HepG2 (cell line): ENCODE measurements around the gene RPTOR. TPM values are rescaled to one million over a fixed set of nuclear protein-coding genes. Genes with fewer than 3 reads are reported as not detected.

Source experiments
- ATAC-seq: fragments of 200-7000 bp; cut with Tn5 transposase; 3 replicates; pipeline ENCODE4 v1.9.1; 2020; ENCODE audit warnings: mild to moderate bottlenecking, moderate library complexity
- BruUV-seq: library from RNA; stranded (reverse); fragments of 400-500 nt; replicated peaks from 2 replicates; lab custom pipeline; 2021; lab: Mats Ljungman, UMichigan
- CTCF ChIA-PET: fragments of 300-600 bp; formaldehyde crosslinking; extraction: SDS; loops from one replicate; lab custom pipeline; 2021; ENCODE audit warnings: low total read pairs, inconsistent platforms, low intra/inter-chr PET ratio; lab: Yijun Ruan, JAX
- POLR2A ChIA-PET: fragments of 350-600 bp; sonication (Branson Sonifier 250); formaldehyde crosslinking; loops from one replicate; lab custom pipeline; 2020; ENCODE audit warnings: antibody characterized with exemption, inconsistent platforms; lab: Yijun Ruan, JAX
- DNase-seq: peaks from one replicate; pipeline ENCODE4 v3.0.0-alpha.2; 2015; ENCODE audit warnings: low spot score
- FAIRE-seq: peaks from 3 replicates; lab custom pipeline; 2011; peaks lifted over from hg19 to GRCh38; lab: Jason Lieb, UNC
- H2AFZ ChIP-seq: one replicate; pipeline ENCODE4 v1.6.1; 2011; ENCODE audit warnings: low read length, inconsistent platforms
- H3K27ac ChIP-seq: fragments of 300-600 bp; 3 replicates; pipeline ENCODE4 v1.8.0; 2011; ENCODE audit warnings: mixed run types, mild to moderate bottlenecking, mixed read lengths, low read length, inconsistent platforms; ENCODE audit not compliant: insufficient read depth; ENCODE audit errors: extremely low read length
- H3K27me3 ChIP-seq, 2 experiments: fragments of 200-600 bp in 1 of 2; 2 replicates in 1 of 2; 3 replicates in 1 of 2; pipeline versions ENCODE4 v1.6.0 to v1.8.0; 2011; ENCODE audit warnings: low read length in 2 of 2, mild to moderate bottlenecking in 2 of 2, moderate library complexity in 2 of 2, inconsistent platforms in 1 of 2; ENCODE audit not compliant: insufficient read depth in 2 of 2, control insufficient read depth in 1 of 2
- H3K36me3 ChIP-seq, 2 experiments: fragments of 200-600 bp in 1 of 2; replicated peaks in 1 of 2; 2 replicates in 1 of 2; 3 replicates in 1 of 2; pipeline versions ENCODE4 v1.5.1 to v1.8.0; 2011; ENCODE audit warnings: low read length in 2 of 2, inconsistent platforms in 1 of 2; ENCODE audit not compliant: insufficient read depth in 2 of 2, control insufficient read depth in 1 of 2
- H3K4me1 ChIP-seq: 2 replicates; pipeline ENCODE4 v1.5.1; 2012; ENCODE audit warnings: low read length, inconsistent platforms; ENCODE audit not compliant: insufficient read depth
- H3K4me2 ChIP-seq: 2 replicates; pipeline ENCODE4 v1.6.0; 2011; ENCODE audit warnings: low read depth, low read length, inconsistent platforms
- H3K4me3 ChIP-seq, 3 experiments: fragments of 200-600 bp in 1 of 3; sonication (generic), shearing (Covaris generic) in 1 of 3; replicated peaks in 1 of 3; 2 replicates each; pipeline ENCODE4 v1.5.1; 2011 to 2016; ENCODE audit warnings: low read length in 3 of 3, inconsistent platforms in 2 of 3, low read depth in 2 of 3, mild to moderate bottlenecking in 2 of 3, control low read depth in 1 of 3, mixed read lengths in 1 of 3; ENCODE audit not compliant: insufficient read depth in 1 of 3
- H3K79me2 ChIP-seq: one replicate; pipeline ENCODE4 v1.6.1; 2011; ENCODE audit warnings: low read length, inconsistent platforms; ENCODE audit not compliant: insufficient read depth
- H3K9ac ChIP-seq: 2 replicates; pipeline ENCODE4 v1.6.0; 2011; ENCODE audit warnings: mild to moderate bottlenecking, low read depth, low read length, inconsistent platforms; ENCODE audit not compliant: insufficient read depth
- H3K9me3 ChIP-seq: 2 replicates; pipeline ENCODE4 v1.5.1; 2012; ENCODE audit warnings: mild to moderate bottlenecking, low read length
- H4K20me1 ChIP-seq: 2 replicates; pipeline ENCODE4 v1.6.0; 2011; ENCODE audit warnings: inconsistent platforms, mild to moderate bottlenecking, low read length, moderate library complexity; ENCODE audit not compliant: insufficient read depth
- CAMTA2 ChIP-seq: sonication (generic); formaldehyde crosslinking; IDR thresholded peaks from 2 replicates; pipeline ENCODE4 v1.4.0; 2020; ENCODE audit warnings: mild to moderate bottlenecking, missing genetic modification reagents, borderline replicate concordance
- DNMT3B ChIP-seq: conservative IDR thresholded peaks from 2 replicates; pipeline ENCODE4 v1.6.1; 2016; ENCODE audit warnings: missing biosample characterization, control low read depth
- FOXA1 ChIP-seq, 2 experiments: fragments of 450-650 bp in 1 of 2; sonication (generic) in 1 of 2; formaldehyde crosslinking in 1 of 2; IDR thresholded peaks; 2 replicates each; pipeline versions ENCODE4 v1.4.0 to v1.6.1; 2016 to 2020; ENCODE audit warnings: missing genetic modification reagents in 1 of 2
- FOXM1 ChIP-seq: sonication (generic); formaldehyde crosslinking; IDR thresholded peaks from 2 replicates; pipeline ENCODE4 v1.5.0; 2020; ENCODE audit warnings: missing genetic modification reagents
- HOXA5 ChIP-seq: sonication (generic); formaldehyde crosslinking; IDR thresholded peaks from 2 replicates; pipeline ENCODE4 v1.4.0; 2020; ENCODE audit warnings: missing genetic modification reagents
- MIER2 ChIP-seq: IDR thresholded peaks from 2 replicates; pipeline ENCODE4 v1.6.1; 2016; ENCODE audit warnings: missing biosample characterization, missing genetic modification reagents
- MNT ChIP-seq: fragments of 450-650 bp; IDR thresholded peaks from 2 replicates; pipeline ENCODE4 v1.6.1; 2016
- YEATS4 ChIP-seq: sonication (generic); formaldehyde crosslinking; IDR thresholded peaks from 2 replicates; pipeline ENCODE4 v1.4.0; 2020; ENCODE audit warnings: missing genetic modification reagents, borderline replicate concordance
- ZNF317 ChIP-seq: sonication (generic); formaldehyde crosslinking; IDR thresholded peaks from 2 replicates; pipeline ENCODE4 v1.5.0; 2020; ENCODE audit warnings: mild to moderate bottlenecking, missing genetic modification reagents
- ZNF512 ChIP-seq: sonication (generic); formaldehyde crosslinking; IDR thresholded peaks from 2 replicates; pipeline ENCODE4 v1.4.0; 2020; ENCODE audit warnings: mild to moderate bottlenecking, missing genetic modification reagents
- ZNF562 ChIP-seq: sonication (generic); formaldehyde crosslinking; IDR thresholded peaks from 2 replicates; pipeline ENCODE4 v1.8.0; 2022; ENCODE audit warnings: missing genetic modification reagents, borderline replicate concordance
- ZNF768 ChIP-seq: sonication (generic); formaldehyde crosslinking; IDR thresholded peaks from 2 replicates; pipeline ENCODE4 v1.4.0; 2020; ENCODE audit warnings: missing genetic modification reagents
- ZNF841 ChIP-seq: sonication (generic); formaldehyde crosslinking; IDR thresholded peaks from 2 replicates; pipeline ENCODE4 v1.8.1; 2023; ENCODE audit warnings: missing genetic modification reagents, borderline replicate concordance
- ZSCAN5A ChIP-seq: sonication (generic); formaldehyde crosslinking; IDR thresholded peaks from 2 replicates; pipeline ENCODE4 v1.8.0; 2022; ENCODE audit warnings: mild to moderate bottlenecking, missing genetic modification reagents, borderline replicate concordance
- whole genome bisulfite sequencing: methylation state at CpG from one replicate; pipeline ENCODE4 v1.1.6; 2017; ENCODE audit warnings: low lambda C conversion rate; 5-methylcytosine and 5-hydroxymethylcytosine counted together
- in situ Hi-C: cut with HindIII; loops from 2 replicates; pipeline ENCODE4 v1.10.0; 2017; ENCODE audit warnings: low pct_unique_long_range_greater_than_20kb; ENCODE audit not compliant: extremely low pct_ligation_motif_present
- intact Hi-C: fragments of 100-400 bp; cut with micrococcal nuclease; formaldehyde crosslinking; loops from one replicate; pipeline ENCODE4 v1.10.0; 2022; ENCODE audit not compliant: unreplicated experiment
- polyA plus RNA-seq, 8 experiments: library from polyadenylated mRNA; depleted of rRNA in 3 of 8; stranded (reverse) in 7 of 8; unstranded in 1 of 8; fragments of >200 nt; fragmentation: Illumina TruSeq in 4 of 8; extraction: Trizol in 4 of 8; gene quantifications; 2 replicates each; pipeline versions ENCODE4 v1.2.1 to v1.2.3, GENCODE V29; 2011 to 2016; ENCODE audit warnings: low read depth in 4 of 8, missing spikeins in 1 of 8, mixed read lengths in 1 of 8; ENCODE audit not compliant: insufficient read depth in 1 of 8
- total RNA-seq, 5 experiments: library from RNA; depleted of rRNA; stranded (reverse); fragments of >200 nt; fragmentation: Illumina TruSeq; extraction: Trizol; gene quantifications; 2 replicates each; pipeline ENCODE4 v1.2.3, GENCODE V29; 2016; ENCODE audit warnings: low read depth in 1 of 5

The RPTOR gene
- total and polyA plus RNA-seq, 2 of the 13 experiments (the other 11 are each of a cell fraction or from before 2014, with no cell fraction given): 6.6 to 25.3 TPM

GRCh38 chr17:80758481-80759376, 214.1 kb downstream of the RPTOR start:
- no peaks in the 10 kb centered on the region for H3K27me3 ChIP-seq
- no peak overlapping the region for H3K4me3 ChIP-seq
- no peak overlapping the region for H3K9ac ChIP-seq
- no TSS peak for BruUV-seq
- ATAC-seq (no peak), FAIRE-seq (no peak), DNase-seq (no peak)
- WGBS: 95% methylated on average over 18 of the region's 18 CpGs
- ChIA-PET POLR2A (no interaction called here), CTCF (no interaction called here)
- H3K79me2 ChIP-seq: no peaks in the 10 kb centered on the region
- no peaks in the 10 kb centered on the region for H4K20me1 ChIP-seq
- peaks cover 9% of the 10 kb centered on the region for H3K4me1 ChIP-seq
- in situ Hi-C loops: no loop called here
- TF ChIP-seq YEATS4 (CRISPR knock-in tag): no peak
- no peak for TF ChIP-seq DNMT3B (CRISPR knock-in tag)
- no peak for TF ChIP-seq ZNF768
- TF ChIP-seq FOXM1 (CRISPR knock-in tag): no peak
- no peak for TF ChIP-seq HOXA5
- TF ChIP-seq CAMTA2 (CRISPR knock-in tag): no peak
- no peak for TF ChIP-seq ZNF562 (CRISPR knock-in tag)
- no peak for TF ChIP-seq ZNF841
- H3K27ac ChIP-seq: peak overlapping the region; percentile 29
- intact Hi-C loops: no loop called here
- no peaks in the 10 kb centered on the region for H3K9me3 ChIP-seq
- H3K36me3 ChIP-seq: peaks cover 21 to 66% of the 10 kb centered on the region in 2 experiments
- H3K4me2 ChIP-seq: no peak overlapping the region
- no peak overlapping the region for H2AFZ ChIP-seq

- Histone ChIP-seq H3K4me3 (no peak overlapping the region), H3K9me3 (no peaks in the 10 kb centered on the region), H3K4me1 (peaks cover 9% of the 10 kb centered on the region), H3K27ac (peak overlapping the region; percentile 29), H4K20me1 (no peaks in the 10 kb centered on the region), H3K79me2 (no peaks in the 10 kb centered on the region), H3K4me2 (no peak overlapping the region), H3K9ac (no peak overlapping the region), H2AFZ (no peak overlapping the region), H3K27me3 (no peaks in the 10 kb centered on the region), H3K36me3 (peaks cover 16 to 60% of the 10 kb centered on the region in 2 experiments)
- POLR2A ChIA-PET: no interaction called here
- intact Hi-C loops (no loop called here), in situ Hi-C loops (no loop called here)
- FAIRE-seq: no peak
- BruUV-seq: no TSS peak
- WGBS: 89% methylated on average over 2 of the region's 2 CpGs
- peak; percentile 29 for DNase-seq
- peak; percentile 56; the same call in 2 of the 3 replicates for ATAC-seq
- CTCF ChIA-PET: no interaction called here
- TF ChIP-seq MNT (no peak), ZSCAN5A (CRISPR knock-in tag) (no peak), ZNF512 (CRISPR knock-in tag) (no peak), FOXA1 (IDR thresholded peaks at IDR 0.05) (no peak), FOXA1 (CRISPR knock-in tag; IDR thresholded peaks at IDR 0.05) (0 out of 2 replicates have a peak, but pooled peaks have one; percentile 18), ZNF317 (CRISPR knock-in tag) (peak; percentile 85; the same call in 1 of the 2 replicates), MIER2 (0 out of 2 replicates have a peak, but pooled peaks have one; percentile 38)
These were observed 214.7 kb downstream of the RPTOR start for GRCh38 chr17:80759377-80759673.
